Activated CD4-positive, alpha-beta T cell treated with anti-CD3 and anti-CD28 coated beads, Interleukin-2, amount 50 U/mL, for 16 hours (primary cell): Measurements from ENCODE around the gene AHCYL1.
"Not testable (repeated sequence)": the region's sequence is repeated elsewhere in the genome, so short reads cannot be mapped to it uniquely, and the experiment has no call there.

ENCODE experiments used
- DNase-seq: peaks from one replicate; pipeline ENCODE4 v3.0.0-alpha.2; 2020

Gene AHCYL1

GRCh38 chr1:110002695-110003094, 18.1 kb downstream of the AHCYL1 start:
- DNase-seq = no peak

- DNase-seq = peak; percentile 73
Observed at GRCh38 chr1:110003747-110004428, 19.3 kb downstream of the AHCYL1 start.

DNA sequence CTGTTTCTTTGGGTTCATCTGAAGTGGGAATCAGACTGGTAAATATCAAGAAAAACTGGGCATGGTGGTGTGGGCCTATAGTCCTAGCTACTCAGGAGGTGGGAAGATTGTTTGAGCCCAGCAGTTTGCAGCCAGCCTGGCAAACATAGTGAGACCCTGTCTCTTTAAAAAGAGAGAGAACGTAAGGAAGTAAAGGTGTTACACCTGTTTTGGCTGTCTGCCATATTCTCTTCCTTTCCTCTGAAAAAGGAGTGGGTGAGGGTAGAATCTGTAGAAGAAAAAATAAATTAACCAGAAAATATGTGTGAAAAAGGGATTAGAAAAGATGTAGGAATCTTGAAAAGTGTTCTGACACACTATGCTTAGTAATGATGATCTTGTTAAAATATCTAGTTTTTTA, 20.0 kb downstream of the AHCYL1 start:
- DNase-seq = no peak

- DNase-seq = no peak
Observed at GRCh38 chr1:110005971-110006370, 21.4 kb downstream of the AHCYL1 start.

GRCh38 chr1:110006516-110006915, 22.0 kb downstream of the AHCYL1 start:
- DNase-seq = no peak

- DNase-seq = no peak
Observed at GRCh38 chr1:110007046-110007830, 22.7 kb downstream of the AHCYL1 start.

DNA sequence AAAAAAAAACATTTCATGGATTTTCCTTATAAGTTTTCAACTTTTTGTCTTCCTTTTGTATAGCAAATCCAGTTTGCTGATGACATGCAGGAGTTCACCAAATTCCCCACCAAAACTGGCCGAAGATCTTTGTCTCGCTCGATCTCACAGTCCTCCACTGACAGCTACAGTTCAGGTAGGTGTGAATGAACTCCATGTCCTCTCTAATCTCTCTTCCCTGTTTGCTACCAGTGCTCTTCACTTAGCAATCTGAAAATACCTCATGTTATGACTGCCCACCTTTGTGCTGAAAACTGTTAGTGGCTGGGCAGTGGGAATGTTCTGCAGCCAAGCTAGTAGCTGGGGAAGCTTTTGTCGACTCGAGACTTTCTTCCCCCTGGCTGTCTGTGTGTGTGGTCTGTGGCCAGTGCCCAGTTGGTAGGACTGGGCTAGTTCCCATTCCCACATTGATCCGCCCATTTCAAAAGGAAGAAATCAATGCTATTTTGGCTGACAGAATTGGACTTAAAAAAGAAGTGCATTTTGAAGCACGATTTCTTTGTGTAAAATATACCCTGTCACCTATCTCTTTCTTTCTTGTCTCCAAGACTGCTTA, 24.5 kb downstream of the AHCYL1 start:
- no peak for DNase-seq

- DNase-seq = peak; percentile 44
Observed at GRCh38 chr1:110011527-110012041, 27.0 kb downstream of the AHCYL1 start.

GRCh38 chr1:110012100-110012780, 27.7 kb downstream of the AHCYL1 start:
- DNase-seq = no peak

- DNase-seq = no peak
Observed at GRCh38 chr1:110017792-110018191, 33.2 kb downstream of the AHCYL1 start.

DNA sequence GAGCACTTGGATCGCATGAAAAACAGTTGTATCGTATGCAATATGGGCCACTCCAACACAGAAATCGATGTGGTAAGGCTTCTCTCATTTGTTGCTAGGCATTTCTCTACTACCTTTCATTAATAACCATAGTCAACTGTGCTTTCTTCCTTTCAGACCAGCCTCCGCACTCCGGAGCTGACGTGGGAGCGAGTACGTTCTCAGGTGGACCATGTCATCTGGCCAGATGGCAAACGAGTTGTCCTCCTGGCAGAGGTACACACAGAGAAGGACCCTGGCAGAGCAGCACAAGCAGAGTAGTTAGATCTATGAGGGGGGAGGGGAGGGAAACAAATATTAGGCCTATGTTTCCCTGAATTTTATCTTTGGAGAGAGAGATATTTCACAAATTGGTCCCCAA, 33.8 kb downstream of the AHCYL1 start:
- DNase-seq = no peak

DNA sequence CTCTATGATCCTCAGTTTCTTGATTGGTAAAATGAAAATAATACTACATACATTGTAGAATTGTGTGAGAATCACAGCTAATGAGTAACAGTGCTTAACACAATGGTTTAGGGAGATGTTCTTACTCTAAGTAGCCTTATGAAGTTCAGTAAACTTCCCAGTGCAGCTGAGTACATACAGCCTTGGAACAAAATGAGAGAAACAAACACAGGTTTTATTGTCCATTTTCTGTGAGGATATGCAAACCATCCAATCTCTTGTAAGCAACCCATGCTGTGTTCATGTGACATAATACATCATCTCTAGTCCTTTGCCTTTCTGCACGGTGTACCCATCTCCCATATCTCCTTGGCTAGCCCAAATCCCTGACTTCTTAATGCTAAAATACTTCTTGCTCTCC, 35.2 kb downstream of the AHCYL1 start:
- no peak for DNase-seq

DNA sequence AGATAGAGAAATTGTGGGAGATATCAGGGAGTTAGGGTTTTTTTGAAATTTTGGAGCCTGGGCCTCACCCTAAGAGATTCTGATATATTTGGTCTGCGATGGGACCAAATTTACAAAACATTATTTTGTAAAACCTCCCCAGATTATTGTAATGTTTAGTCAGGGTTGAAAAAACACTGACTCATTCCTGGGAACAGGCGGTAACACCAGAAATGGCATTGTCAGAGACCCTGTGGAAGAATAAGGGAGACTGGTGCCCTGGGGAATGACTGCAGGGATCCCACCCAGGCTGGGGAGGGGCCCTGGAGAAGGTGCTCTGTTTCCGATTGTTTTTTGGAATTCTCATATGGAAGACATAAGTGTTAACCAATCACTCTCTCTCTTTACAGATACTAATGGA, 36.7 kb downstream of the AHCYL1 start:
- DNase-seq = no peak

- no peak for DNase-seq
Observed at GRCh38 chr1:110024613-110025012, 40.0 kb downstream of the AHCYL1 start.

DNA sequence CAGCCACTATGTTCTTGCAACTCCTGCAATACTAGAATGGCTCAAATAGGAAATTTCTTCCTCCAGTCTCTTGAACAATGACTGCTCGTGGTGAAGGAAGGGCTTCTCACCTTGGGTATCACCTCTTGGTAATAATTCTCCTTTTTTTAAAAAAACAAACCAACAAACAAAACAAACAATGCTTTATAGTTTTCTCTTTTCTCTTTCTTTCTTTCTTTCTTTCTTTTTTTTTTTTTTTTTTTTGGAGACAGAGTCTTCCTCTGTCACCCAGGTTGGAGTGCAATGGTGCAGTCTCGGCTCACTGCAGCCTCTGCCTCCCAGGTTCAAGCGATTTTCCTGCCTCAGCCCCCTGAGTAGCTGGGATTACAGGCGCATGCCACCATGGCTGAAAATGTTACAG, 46.1 kb downstream of the AHCYL1 start:
- not testable (repeated sequence) for DNase-seq

DNA sequence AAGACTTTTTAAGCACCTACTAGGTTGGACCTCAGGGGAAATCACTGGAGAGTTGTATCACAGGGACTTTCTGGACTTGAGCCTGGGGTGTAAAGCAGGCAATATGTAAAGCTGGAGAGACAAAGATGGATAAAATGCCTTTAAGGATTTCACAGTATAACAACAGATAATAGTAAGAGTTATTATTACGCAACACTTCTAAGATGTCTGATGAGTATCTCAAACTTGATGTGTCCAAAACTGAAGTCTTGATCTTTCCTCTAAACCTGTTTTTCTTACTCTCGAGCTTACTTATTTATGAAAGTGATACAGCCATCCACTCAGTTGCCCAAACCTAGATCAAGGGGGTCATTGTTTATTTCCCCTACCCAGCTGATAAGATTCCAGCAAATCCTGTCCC, 47.8 kb downstream of the AHCYL1 start:
- DNase-seq = no peak

GRCh38 chr1:110033421-110033820, 48.9 kb downstream of the AHCYL1 start:
- DNase-seq = no peak

GRCh38 chr1:110034040-110034450, 49.5 kb downstream of the AHCYL1 start:
- no peak for DNase-seq

- DNase-seq = peak; percentile 97
Observed at GRCh38 chr1:110034451-110035235, 50.1 kb downstream of the AHCYL1 start, which contains the start of gene STRIP1. Gene STRIP1, plus strand, starts transcription at chr1:110034624. Its CDS starts 14 bp downstream, at chr1:110034638.

DNA sequence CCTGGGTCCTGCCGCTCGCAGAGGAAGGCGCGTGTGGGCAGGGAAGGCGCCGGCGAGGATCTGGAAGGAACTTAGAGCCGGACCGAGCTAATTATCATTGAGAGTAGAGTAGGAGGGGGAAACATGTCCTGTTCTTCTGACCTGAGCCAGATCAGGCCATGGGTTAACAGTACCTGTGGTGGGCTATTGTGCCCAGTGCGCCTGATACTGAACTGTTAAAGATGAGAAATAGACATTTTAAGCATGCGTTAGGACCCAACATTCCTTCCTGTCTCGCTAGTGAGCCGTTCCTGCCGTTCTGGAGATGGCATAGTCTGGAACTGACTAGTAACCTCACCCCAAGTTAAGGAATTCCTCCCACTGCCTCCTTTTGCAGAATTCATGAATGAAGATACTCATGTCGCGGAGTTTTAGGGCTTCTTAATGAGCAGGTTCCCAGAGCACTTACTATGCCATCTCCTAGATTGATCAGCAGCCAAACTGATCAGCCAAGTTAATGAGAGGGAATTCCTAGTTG, 50.7 kb downstream of the AHCYL1 start:
- DNase-seq = no peak

DNA sequence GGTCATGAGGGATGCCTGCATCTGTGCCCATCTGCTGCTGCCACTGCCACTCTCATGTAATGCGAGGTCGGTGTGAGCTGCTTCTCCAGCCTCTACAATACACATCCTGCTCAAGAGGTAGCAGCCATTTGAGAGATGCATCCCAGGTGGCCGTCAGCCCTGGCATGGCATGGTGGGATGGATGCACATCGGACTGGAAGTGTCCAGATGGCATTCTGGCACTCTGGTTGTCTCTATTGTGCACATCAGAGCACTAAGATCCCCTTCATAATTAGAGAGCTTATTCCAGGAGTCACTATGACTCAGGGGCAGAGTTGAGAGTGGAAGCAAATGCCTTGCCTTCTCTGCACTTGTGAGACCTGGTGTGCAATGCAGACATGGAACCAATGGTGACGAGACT, 53.7 kb downstream of the AHCYL1 start:
- DNase-seq = no peak

DNA sequence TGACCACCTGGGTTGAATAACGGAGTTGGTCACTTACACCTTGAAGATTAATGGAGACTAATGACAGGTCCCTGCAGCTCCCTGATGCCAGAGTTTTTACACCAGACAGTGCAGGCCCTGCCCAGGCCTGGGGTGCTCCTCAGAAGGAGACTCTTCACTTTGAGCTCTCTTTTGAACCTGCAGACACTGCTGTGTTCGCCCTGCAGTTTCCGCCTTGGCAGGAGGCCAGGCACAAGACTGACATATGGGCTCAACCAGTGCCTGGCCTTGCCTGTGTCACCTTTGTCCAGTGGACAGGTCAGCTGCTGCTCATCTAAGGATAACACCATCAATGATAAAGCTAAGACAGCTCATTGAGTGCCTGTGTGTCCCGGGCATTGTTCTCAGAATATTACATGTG, 55.1 kb downstream of the AHCYL1 start:
- no peak for DNase-seq
